A673 (cell line): Measurements from ENCODE around the gene ABHD6.

Experiments used
- CTCF ChIP-seq: fragments of 300-800, 200-600 bp; sonication (generic); conservative IDR thresholded peaks from 2 replicates; pipeline ENCODE4 v1.5.1; 2017; ENCODE audit warnings: low read depth, mild to moderate bottlenecking, antibody characterized with exemption, low read length, moderate library complexity, mixed read lengths
- EZH2 ChIP-seq: fragments of 200-600 bp; sonication (generic); IDR thresholded peaks from 2 replicates; pipeline ENCODE4 v1.6.1; 2017; ENCODE audit warnings: borderline replicate concordance, low read depth, mild to moderate bottlenecking, mixed read lengths, antibody characterized with exemption, low read length; ENCODE audit not compliant: poor library complexity, severe bottlenecking

DNA sequence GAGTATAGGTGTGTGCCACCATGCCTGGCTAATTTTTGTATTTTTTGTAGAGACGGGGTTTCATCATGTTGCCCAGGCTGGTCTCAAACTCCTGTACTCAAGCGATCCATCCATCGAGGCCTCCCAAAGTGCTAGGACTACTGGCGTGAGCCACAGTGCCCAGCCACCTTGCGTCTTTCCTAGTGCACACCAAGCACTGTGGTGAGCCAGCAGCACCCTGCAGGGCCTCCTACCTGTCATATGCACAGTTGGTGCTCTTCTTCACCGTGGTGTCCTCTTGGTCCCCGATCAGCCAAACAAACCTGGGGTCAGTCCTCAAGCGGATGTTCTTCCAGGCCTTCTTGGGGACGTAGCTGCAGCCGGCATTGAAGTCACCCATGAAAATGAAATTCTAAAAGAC, 40.0 kb upstream of the ABHD6 start:
- no peak for TF ChIP-seq CTCF
- no peak for TF ChIP-seq EZH2
